Fibroblast of skin of abdomen (primary cell): ENCODE measurements around the gene USP44.

Experiments
- DNase-seq: peaks from one replicate; pipeline ENCODE4 v3.0.0-alpha.2; 2013

The USP44 gene

GRCh38 chr12:95548056-95548538 lies 3.2 kb downstream of the USP44 start:
- DNase-seq, result no peak

- DNase-seq, result peak; percentile 29
Observed at GRCh38 chr12:95547522-95548055, 3.7 kb downstream of the USP44 start.

GRCh38 chr12:95546491-95546813 lies 4.8 kb downstream of the USP44 start:
- DNase-seq, result no peak

GRCh38 chr12:95545731-95546490 lies 5.4 kb downstream of the USP44 start:
- DNase-seq, result no peak

GRCh38 chr12:95545303-95545702 lies 6.0 kb downstream of the USP44 start:
- DNase-seq, result no peak

GRCh38 chr12:95544756-95545155 lies 6.5 kb downstream of the USP44 start:
- DNase-seq, result no peak

- DNase-seq, result no peak
Observed at GRCh38 chr12:95543305-95543704, 8.0 kb downstream of the USP44 start.

- no peak for DNase-seq
Observed at GRCh38 chr12:95541436-95541835, 9.8 kb downstream of the USP44 start.

- no peak for DNase-seq
Observed at GRCh38 chr12:95538656-95539055, 12.6 kb downstream of the USP44 start.

GRCh38 chr12:95538006-95538405 lies 13.3 kb downstream of the USP44 start:
- DNase-seq, result no peak

- no peak for DNase-seq
Observed at GRCh38 chr12:95533985-95534384, 17.3 kb downstream of the USP44 start.

- DNase-seq, result peak; percentile 71
Observed at GRCh38 chr12:95532851-95533250, 18.4 kb downstream of the USP44 start.

- DNase-seq, result peak; percentile 50
Observed at GRCh38 chr12:95529693-95530225, 21.5 kb downstream of the USP44 start.

GRCh38 chr12:95528431-95528830 lies 22.8 kb downstream of the USP44 start:
- DNase-seq, result no peak

GRCh38 chr12:95522692-95523091 lies 28.6 kb downstream of the USP44 start:
- DNase-seq, result peak; percentile 18

GRCh38 chr12:95520816-95521215 lies 30.5 kb downstream of the USP44 start:
- no peak for DNase-seq

- DNase-seq, result no peak
Observed at GRCh38 chr12:95518944-95519343, 32.3 kb downstream of the USP44 start.

GRCh38 chr12:95517246-95517645 lies 34.0 kb downstream of the USP44 start:
- DNase-seq, result no peak

- no peak for DNase-seq
Observed at GRCh38 chr12:95516757-95517156, 34.5 kb downstream of the USP44 start.

GRCh38 chr12:95515197-95515596 lies 36.1 kb downstream of the USP44 start:
- no peak for DNase-seq

- no peak for DNase-seq
Observed at GRCh38 chr12:95513599-95513998, 37.7 kb downstream of the USP44 start.

- DNase-seq, result no peak
Observed at GRCh38 chr12:95511977-95512376, 39.3 kb downstream of the USP44 start.

GRCh38 chr12:95509300-95509699 lies 42.0 kb downstream of the USP44 start:
- DNase-seq, result no peak
